IMR-90 (cell line): ENCODE results near the gene TCF12. TPM values are rescaled to one million over a fixed set of nuclear protein-coding genes. Genes with fewer than 3 reads are reported as not detected.

Source experiments
- ATAC-seq: fragments of 200-7000 bp; cut with Tn5 transposase; 2 replicates; pipeline ENCODE4 v1.9.1; 2020; ENCODE audit warnings: low read depth, mild to moderate bottlenecking, moderate library complexity
- BruUV-seq: library from RNA; stranded (reverse); fragments of 400-500 nt; replicated peaks from 2 replicates; lab custom pipeline; 2021; lab: Mats Ljungman, UMichigan
- CTCF ChIA-PET: fragments of 300-600 bp; formaldehyde crosslinking; extraction: SDS; loops from one replicate; lab custom pipeline; 2021; ENCODE audit warnings: antibody characterized with exemption; lab: Yijun Ruan, JAX
- POLR2A ChIA-PET: fragments of 300-600 bp; sonication (Branson Sonifier 250); formaldehyde crosslinking; loops from one replicate; lab custom pipeline; 2022; ENCODE audit warnings: antibody characterized with exemption; ENCODE audit not compliant: unreplicated experiment; lab: Charles Lee
- DNase-seq: peaks from one replicate; pipeline ENCODE4 v3.0.0; 2013
- H2AFZ ChIP-seq: replicated peaks from 2 replicates; pipeline ENCODE3; 2013; ENCODE audit warnings: low read length, mild to moderate bottlenecking; ENCODE audit not compliant: poor library complexity
- H2AK5ac ChIP-seq: 2 replicates; pipeline ENCODE4 v1.6.1; 2013; ENCODE audit warnings: low read depth, low read length, inconsistent platforms
- H2AK9ac ChIP-seq: replicated peaks from 2 replicates; pipeline ENCODE3; 2013; ENCODE audit warnings: mild to moderate bottlenecking, low read depth, low read length, moderate library complexity; ENCODE audit not compliant: poor library complexity
- H2BK120ac ChIP-seq: 2 replicates; pipeline ENCODE4 v1.6.1; 2013; ENCODE audit warnings: low read depth, low read length, inconsistent platforms
- H2BK15ac ChIP-seq: 3 replicates; pipeline ENCODE4 v1.6.1; 2013; ENCODE audit warnings: low read depth, low read length, inconsistent platforms
- H2BK20ac ChIP-seq: 2 replicates; pipeline ENCODE4 v1.6.1; 2013; ENCODE audit warnings: low read depth, mild to moderate bottlenecking, inconsistent platforms, low read length, moderate library complexity
- H2BK5ac ChIP-seq: 2 replicates; pipeline ENCODE4 v1.6.1; 2013; ENCODE audit warnings: mild to moderate bottlenecking, low read depth, low read length, inconsistent platforms; ENCODE audit not compliant: poor library complexity, severe bottlenecking
- H3K14ac ChIP-seq: replicated peaks from 2 replicates; pipeline ENCODE4 v1.6.1; 2013; ENCODE audit warnings: low read depth, low read length, inconsistent platforms
- H3K18ac ChIP-seq: 2 replicates; pipeline ENCODE4 v1.6.1; 2013; ENCODE audit warnings: low read depth, low read length, control low read depth
- H3K23ac ChIP-seq: 2 replicates; pipeline ENCODE4 v1.6.1; 2013; ENCODE audit warnings: low read depth, low read length, inconsistent platforms
- H3K27ac ChIP-seq: 2 replicates; pipeline ENCODE4 v1.5.1; 2013; ENCODE audit warnings: mild to moderate bottlenecking, control low read depth, low read length; ENCODE audit not compliant: insufficient read depth
- H3K27me3 ChIP-seq: 2 replicates; pipeline ENCODE4 v1.6.1; 2013; ENCODE audit warnings: low read length; ENCODE audit not compliant: control insufficient read depth, insufficient read depth
- H3K36me3 ChIP-seq: 2 replicates; pipeline ENCODE4 v1.6.1; 2013; ENCODE audit warnings: low read length, mixed read lengths; ENCODE audit not compliant: control insufficient read depth, insufficient read depth
- H3K4ac ChIP-seq: 2 replicates; pipeline ENCODE4 v1.6.1; 2013; ENCODE audit warnings: low read depth, low read length, inconsistent platforms
- H3K4me1 ChIP-seq: 2 replicates; pipeline ENCODE4 v1.6.1; 2013; ENCODE audit warnings: low read length, mixed read lengths; ENCODE audit not compliant: control insufficient read depth, insufficient read depth
- H3K4me2 ChIP-seq: 2 replicates; pipeline ENCODE4 v1.6.1; 2013; ENCODE audit warnings: low read depth, mild to moderate bottlenecking, control low read depth, low read length, moderate library complexity
- H3K4me3 ChIP-seq: 2 replicates; pipeline ENCODE4 v1.5.1; 2013; ENCODE audit warnings: low read depth, mild to moderate bottlenecking, control low read depth, low read length, moderate library complexity; ENCODE audit not compliant: insufficient read depth
- H3K56ac ChIP-seq: 2 replicates; pipeline ENCODE4 v1.6.1; 2013; ENCODE audit warnings: low read length, inconsistent platforms; ENCODE audit not compliant: insufficient read depth; ENCODE audit errors: extremely low read depth
- H3K79me1 ChIP-seq, 2 experiments: 2 replicates each; pipeline ENCODE4 v1.6.1; 2013; ENCODE audit warnings: low read length in 2 of 2, inconsistent platforms in 1 of 2, low read depth in 1 of 2
- H3K9ac ChIP-seq: 2 replicates; pipeline ENCODE4 v1.6.1; 2013; ENCODE audit warnings: low read depth, low read length, control low read depth
- H3K9me1 ChIP-seq: 2 replicates; pipeline ENCODE4 v1.6.1; 2013; ENCODE audit warnings: low read length, inconsistent platforms; ENCODE audit not compliant: insufficient read depth
- H3K9me3 ChIP-seq: 2 replicates; pipeline ENCODE4 v1.6.1; 2013; ENCODE audit warnings: low read length; ENCODE audit not compliant: control insufficient read depth, insufficient read depth
- H4K20me1 ChIP-seq: 2 replicates; pipeline ENCODE4 v1.6.1; 2013; ENCODE audit warnings: low read length, inconsistent platforms; ENCODE audit not compliant: insufficient read depth
- H4K5ac ChIP-seq: 2 replicates; pipeline ENCODE4 v1.6.1; 2013; ENCODE audit warnings: mild to moderate bottlenecking, low read depth, low read length, control low read depth
- H4K8ac ChIP-seq, 2 experiments: 2 replicates each; pipeline ENCODE4 v1.6.1; 2013; ENCODE audit warnings: low read depth in 2 of 2, low read length in 2 of 2, control low read depth in 1 of 2, inconsistent platforms in 1 of 2
- H4K91ac ChIP-seq: 2 replicates; pipeline ENCODE4 v1.6.1; 2013; ENCODE audit warnings: low read depth, low read length, inconsistent platforms; ENCODE audit not compliant: insufficient read depth
- CEBPB ChIP-seq: IDR thresholded peaks from 2 replicates; pipeline ENCODE4 v1.6.1; 2012; ENCODE audit warnings: low read depth, low read length, improper control_type of control experiment
- CHD1 ChIP-seq: IDR thresholded peaks from 2 replicates; pipeline ENCODE4 v1.6.1; 2012; ENCODE audit warnings: low read depth, low read length, improper control_type of control experiment
- POLR2A ChIP-seq: IDR thresholded peaks from 2 replicates; pipeline ENCODE4 v1.6.1; 2012; ENCODE audit warnings: mild to moderate bottlenecking, low read depth, low read length
- RAD21 ChIP-seq: IDR thresholded peaks from 2 replicates; pipeline ENCODE4 v1.6.1; 2012; ENCODE audit warnings: low read length, improper control_type of control experiment
- WGBS, 2 experiments: methylation state at CpG; one replicate each; pipeline versions ENCODE4 v1.1.5 to v1.1.7; 2013; ENCODE audit warnings: missing lambda C conversion rate in 2 of 2; ENCODE audit not compliant: insufficient read length in 1 of 2; ENCODE audit errors: extremely low coverage in 2 of 2; 5-methylcytosine and 5-hydroxymethylcytosine counted together
- dilution Hi-C: fragments of 300-500 bp; cut with HindIII; formaldehyde crosslinking; loops from one replicate; pipeline ENCODE4 v1.14.3; 2018; ENCODE audit warnings: low sequenced_read_pairs; ENCODE audit not compliant: unreplicated experiment
- in situ Hi-C: fragments of 300-500 bp; cut with MboI; formaldehyde crosslinking; loops from 3 replicates; pipeline ENCODE4 v1.14.3; 2019; ENCODE audit warnings: low sequenced_read_pairs, inconsistent platforms, mixed read lengths
- intact Hi-C: fragments of 100-400 bp; cut with micrococcal nuclease; formaldehyde crosslinking; loops from 2 replicates; pipeline ENCODE4 v1.10.0; 2022
- polyA plus RNA-seq, 3 experiments: library from polyadenylated mRNA; depleted of rRNA; stranded (reverse); fragments of >200 nt; gene quantifications; 2 replicates each; pipeline ENCODE4 v1.2.3, GENCODE V29; 2012; ENCODE audit warnings: low replicate concordance in 1 of 3
- total RNA-seq: library from RNA; depleted of rRNA; stranded (reverse); fragments of >200 nt; gene quantifications from 2 replicates; pipeline ENCODE4 v1.2.3, GENCODE V29; 2012

Gene TCF12
- total and polyA plus RNA-seq, 2 of the 4 experiments (the other 2 are of a cell fraction): 79.4 to 160 TPM

DNA sequence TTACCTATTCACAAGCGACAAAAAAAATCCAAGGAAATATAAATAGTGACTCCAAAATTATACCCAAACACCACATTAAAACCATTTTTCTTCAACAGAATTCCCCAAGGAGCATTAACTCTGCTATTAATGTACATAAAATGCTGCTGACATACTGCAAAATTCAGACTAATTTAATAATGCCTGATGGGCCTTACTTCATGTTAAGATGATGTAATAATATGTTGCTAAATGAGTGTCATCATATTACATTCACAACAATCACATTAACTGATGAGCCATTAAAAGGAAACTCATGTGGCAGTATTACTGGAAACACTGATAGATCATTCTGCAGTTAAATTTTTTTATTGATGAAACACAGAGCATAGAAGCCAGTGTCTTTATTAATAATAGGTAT, 253.0 kb downstream of the TCF12 start:
- WGBS, 2 experiments: no CpG with 5 or more reads among the region's 1 CpG
- H3K9me1 ChIP-seq: 0 out of 2 replicates have a peak, but pooled peaks cover 3% of the 10 kb centered on the region
- no peak overlapping the region for H3K4me3 ChIP-seq
- no peaks in the 10 kb centered on the region for H3K9me3 ChIP-seq
- H4K20me1 ChIP-seq: no peaks in the 10 kb centered on the region
- H2BK20ac ChIP-seq: no peak overlapping the region
- ATAC-seq (no peak), DNase-seq (peak; percentile 9)
- no peak overlapping the region for H2BK5ac ChIP-seq
- H2AK5ac ChIP-seq: no peak overlapping the region
- no peak overlapping the region for H3K18ac ChIP-seq
- H3K79me1 ChIP-seq: peaks cover 17 to 42% of the 10 kb centered on the region in 2 experiments
- in situ Hi-C loops: no loop called here
- H3K9ac ChIP-seq: no peak overlapping the region
- peak; percentile 74 for TF ChIP-seq CEBPB
- no peak for TF ChIP-seq RAD21
- TF ChIP-seq POLR2A: no peak
- TF ChIP-seq CHD1: no peak
- H3K14ac ChIP-seq: no peak overlapping the region
- H4K5ac ChIP-seq: no peak overlapping the region
- H2AK9ac ChIP-seq: no peak overlapping the region
- no peak overlapping the region for H3K4me2 ChIP-seq
- no peak overlapping the region for H3K27ac ChIP-seq
- dilution Hi-C loops: no loop called here
- no peaks in the 10 kb centered on the region for H3K27me3 ChIP-seq
- H2BK15ac ChIP-seq: no peak overlapping the region
- H3K4me1 ChIP-seq: no peaks in the 10 kb centered on the region; the same call in 1 of the 2 replicates
- peaks cover 7% of the 10 kb centered on the region; the same call in 1 of the 2 replicates for H3K36me3 ChIP-seq
- no peak overlapping the region for H2AFZ ChIP-seq
- no peak overlapping the region; a peak in 1 of 4 replicates for H4K8ac ChIP-seq
- H3K56ac ChIP-seq: no peak overlapping the region
- no TSS peak for BruUV-seq
- intact Hi-C loops: no loop called here
- H2BK120ac ChIP-seq: no peak overlapping the region
- H4K91ac ChIP-seq: no peak overlapping the region
- POLR2A ChIA-PET: no interaction called here
- no peak overlapping the region for H3K23ac ChIP-seq
- no peak overlapping the region for H3K4ac ChIP-seq
- CTCF ChIA-PET: no interaction called here
